Keratinocyte (primary cell): ENCODE measurements around the gene RAB39A. TPM values are rescaled to one million over a fixed set of nuclear protein-coding genes. Genes with fewer than 3 reads are reported as not detected.

Experiments used
- DNase-seq: peaks from one replicate; pipeline ENCODE4 v3.0.0-alpha.2; 2011; ENCODE audit warnings: low read depth, missing footprints, low spot score
- FAIRE-seq: peaks from 2 replicates; lab custom pipeline; 2011; peaks lifted over from hg19 to GRCh38; lab: Jason Lieb, UNC
- H2AFZ ChIP-seq: 2 replicates; pipeline ENCODE4 v1.6.0; 2012; ENCODE audit warnings: low read length, control low read depth, inconsistent platforms; ENCODE audit not compliant: control insufficient read depth
- H3K27ac ChIP-seq: 2 replicates; pipeline ENCODE4 v1.5.1; 2011; ENCODE audit warnings: low read length; ENCODE audit not compliant: control insufficient read depth, insufficient read depth
- H3K27me3 ChIP-seq: 3 replicates; pipeline ENCODE4 v1.6.0; 2011; ENCODE audit warnings: low read length; ENCODE audit not compliant: control insufficient read depth, insufficient read depth; ENCODE audit errors: extremely low read depth
- H3K36me3 ChIP-seq, 2 experiments: 2 replicates in 1 of 2; 3 replicates in 1 of 2; pipeline ENCODE4 v1.5.1; 2011; ENCODE audit warnings: low read length in 2 of 2, mild to moderate bottlenecking in 1 of 2; ENCODE audit not compliant: control insufficient read depth in 2 of 2, insufficient read depth in 2 of 2; ENCODE audit errors: extremely low read depth in 1 of 2
- H3K4me1 ChIP-seq: 3 replicates; pipeline ENCODE4 v1.5.1; 2011; ENCODE audit warnings: low read length; ENCODE audit not compliant: control insufficient read depth, insufficient read depth; ENCODE audit errors: extremely low read depth
- H3K4me2 ChIP-seq: 3 replicates; pipeline ENCODE4 v1.6.0; 2011; ENCODE audit warnings: low read depth, low read length; ENCODE audit not compliant: control insufficient read depth, insufficient read depth; ENCODE audit errors: extremely low read depth
- H3K4me3 ChIP-seq, 3 experiments: fragments of 200-600 bp in 1 of 3; sonication (generic) in 1 of 3; 2 replicates in 2 of 3; 3 replicates in 1 of 3; pipeline ENCODE4 v1.5.1; 2011 to 2016; ENCODE audit warnings: low read length in 3 of 3, mild to moderate bottlenecking in 3 of 3, control low read depth in 2 of 3, inconsistent platforms in 1 of 3, low read depth in 1 of 3, mixed read lengths in 1 of 3, mixed run types in 1 of 3, moderate library complexity in 1 of 3; ENCODE audit not compliant: control insufficient read depth in 2 of 3, insufficient read depth in 2 of 3; ENCODE audit errors: extremely low read depth in 1 of 3
- H3K79me2 ChIP-seq: 2 replicates; pipeline ENCODE4 v1.6.0; 2012; ENCODE audit warnings: low read length; ENCODE audit not compliant: control insufficient read depth, insufficient read depth
- H3K9ac ChIP-seq: 3 replicates; pipeline ENCODE4 v1.6.0; 2011; ENCODE audit warnings: low read length; ENCODE audit not compliant: control insufficient read depth, insufficient read depth; ENCODE audit errors: extremely low read depth
- H3K9me1 ChIP-seq: 3 replicates; pipeline ENCODE4 v1.6.0; 2011; ENCODE audit warnings: low read length; ENCODE audit not compliant: control insufficient read depth, insufficient read depth; ENCODE audit errors: extremely low read depth
- H3K9me3 ChIP-seq: 2 replicates; pipeline ENCODE4 v1.5.1; 2012; ENCODE audit warnings: low read depth, low read length; ENCODE audit not compliant: control insufficient read depth
- H4K20me1 ChIP-seq: 3 replicates; pipeline ENCODE4 v1.6.0; 2011; ENCODE audit warnings: low read length; ENCODE audit not compliant: control insufficient read depth, insufficient read depth; ENCODE audit errors: extremely low read depth
- EZH2 ChIP-seq: IDR thresholded peaks from one replicate; pipeline ENCODE4 v1.6.1; 2012; ENCODE audit warnings: inconsistent platforms, mild to moderate bottlenecking, low read length, moderate library complexity
- dilution Hi-C: fragments of 300-500 bp; cut with MboI; formaldehyde crosslinking; loops from one replicate; pipeline ENCODE4 v1.7.0; 2020; ENCODE audit warnings: low sequenced_read_pairs; ENCODE audit not compliant: extremely low pct_ligation_motif_present
- polyA plus RNA-seq, 5 experiments: library from polyadenylated mRNA; depleted of rRNA in 3 of 5; stranded (reverse) in 3 of 5; stranded (forward) in 1 of 5; unstranded in 1 of 5; fragments of >200 nt; gene quantifications; 1 replicate in 1 of 5; 2 replicates in 3 of 5; 3 replicates in 1 of 5; pipeline versions ENCODE4 v1.2.1 to v1.2.3, GENCODE V29; 2011 to 2012; ENCODE audit warnings: missing spikeins in 2 of 5, low read depth in 1 of 5, low replicate concordance in 1 of 5
- TF ChIP-seq, protein P1 (sequence below), 3 experiments: IDR thresholded peaks in 1 of 3; conservative IDR thresholded peaks in 1 of 3; optimal IDR thresholded peaks in 1 of 3; 2 replicates in 2 of 3; 3 replicates in 1 of 3; pipeline versions ENCODE3 to v1.5.1; 2011; ENCODE audit warnings: low read length in 3 of 3, mild to moderate bottlenecking in 3 of 3, moderate library complexity in 2 of 3, control low read depth in 1 of 3, inconsistent platforms in 1 of 3; ENCODE audit not compliant: insufficient read depth in 2 of 3; ENCODE audit errors: extremely low read depth in 1 of 3

RAB39A gene
- polyA plus RNA-seq, 1 donor (not counting 4 experiments of a cell fraction or from before 2014, with no cell fraction given), result not detected

DNA sequence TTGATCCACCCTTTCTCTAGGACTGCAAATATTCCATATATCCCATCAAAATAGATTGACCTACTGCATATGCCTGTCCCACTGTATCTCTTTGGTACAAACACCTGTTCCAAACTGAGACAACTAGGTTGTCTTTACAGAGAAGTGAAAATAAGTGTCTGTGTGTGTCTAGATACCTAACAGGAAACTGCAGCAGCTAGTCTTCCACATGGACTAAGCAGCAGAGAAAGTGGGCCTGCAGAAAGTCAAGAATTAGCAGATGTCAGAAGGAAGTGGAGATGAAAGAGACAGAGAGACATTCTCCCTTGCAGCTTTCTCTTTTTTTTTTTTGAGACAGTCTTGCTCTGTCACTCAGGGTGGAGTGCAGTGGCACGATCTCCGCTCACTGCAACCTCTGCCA, 3.9 kb upstream of the RAB39A start:
- Histone ChIP-seq H3K9me1 (peaks cover 2% of the 10 kb centered on the region), H3K79me2 (no peaks in the 10 kb centered on the region), H2AFZ (no peak overlapping the region), H3K27me3 (peaks cover 10% of the 10 kb centered on the region), H3K4me2 (no peak overlapping the region), H3K27ac (no peak overlapping the region), H4K20me1 (no peaks in the 10 kb centered on the region), H3K4me3 (no peak overlapping the region), H3K36me3 (no peaks in the 10 kb centered on the region), H3K9ac (no peak overlapping the region), H3K4me1 (peaks cover 3% of the 10 kb centered on the region), H3K9me3 (no peaks in the 10 kb centered on the region)
- FAIRE-seq (no peak), DNase-seq (no peak)
- TF ChIP-seq, protein P1, sequence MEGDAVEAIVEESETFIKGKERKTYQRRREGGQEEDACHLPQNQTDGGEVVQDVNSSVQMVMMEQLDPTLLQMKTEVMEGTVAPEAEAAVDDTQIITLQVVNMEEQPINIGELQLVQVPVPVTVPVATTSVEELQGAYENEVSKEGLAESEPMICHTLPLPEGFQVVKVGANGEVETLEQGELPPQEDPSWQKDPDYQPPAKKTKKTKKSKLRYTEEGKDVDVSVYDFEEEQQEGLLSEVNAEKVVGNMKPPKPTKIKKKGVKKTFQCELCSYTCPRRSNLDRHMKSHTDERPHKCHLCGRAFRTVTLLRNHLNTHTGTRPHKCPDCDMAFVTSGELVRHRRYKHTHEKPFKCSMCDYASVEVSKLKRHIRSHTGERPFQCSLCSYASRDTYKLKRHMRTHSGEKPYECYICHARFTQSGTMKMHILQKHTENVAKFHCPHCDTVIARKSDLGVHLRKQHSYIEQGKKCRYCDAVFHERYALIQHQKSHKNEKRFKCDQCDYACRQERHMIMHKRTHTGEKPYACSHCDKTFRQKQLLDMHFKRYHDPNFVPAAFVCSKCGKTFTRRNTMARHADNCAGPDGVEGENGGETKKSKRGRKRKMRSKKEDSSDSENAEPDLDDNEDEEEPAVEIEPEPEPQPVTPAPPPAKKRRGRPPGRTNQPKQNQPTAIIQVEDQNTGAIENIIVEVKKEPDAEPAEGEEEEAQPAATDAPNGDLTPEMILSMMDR (optimal IDR thresholded peaks at IDR 0.05 in 1 of 3, IDR thresholded peaks at IDR 0.05 in 1 of 3, conservative IDR thresholded peaks at IDR 0.05 in 1 of 3; ENCODE audit: extremely low read depth in 1 of 3, insufficient read depth in 2 of 3, low read length in 3 of 3), result no peak
- no peak for TF ChIP-seq EZH2
- dilution Hi-C loops, result no loop called here

DNA sequence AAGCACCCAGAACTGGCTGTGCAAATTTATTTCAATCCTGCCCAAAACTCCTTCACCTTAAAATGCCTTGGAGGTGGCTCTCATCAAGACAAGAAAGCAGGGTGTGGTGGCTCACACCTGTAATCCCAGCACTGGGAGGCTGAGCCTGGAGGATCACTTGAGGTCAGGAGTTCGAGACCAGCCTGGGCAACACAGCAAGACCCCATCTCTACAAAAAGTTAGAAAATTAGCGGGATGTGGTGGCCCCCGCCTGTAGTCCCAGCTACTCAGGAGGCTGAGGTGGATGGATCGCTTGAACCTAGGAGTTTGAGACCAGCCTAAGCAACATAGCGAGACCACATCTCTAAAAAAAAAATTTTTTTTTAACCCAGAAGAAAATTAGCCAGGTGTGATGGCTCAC, 689 bp upstream of the RAB39A start:
- DNase-seq, result no peak
- Histone ChIP-seq H3K27ac (no peak overlapping the region), H2AFZ (no peak overlapping the region), H3K27me3 (peaks cover 17% of the 10 kb centered on the region), H3K4me2 (peak overlapping the region; percentile 70), H3K9me3 (no peaks in the 10 kb centered on the region), H3K79me2 (no peaks in the 10 kb centered on the region), H3K36me3 (no peaks in the 10 kb centered on the region), H4K20me1 (no peaks in the 10 kb centered on the region), H3K4me3 (peak overlapping the region in 2 of 3 experiments; percentile 32 to 57), H3K9ac (no peak overlapping the region), H3K4me1 (peaks cover 3% of the 10 kb centered on the region), H3K9me1 (peaks cover 2% of the 10 kb centered on the region)
- dilution Hi-C loops, result no loop called here
- TF ChIP-seq EZH2, result no peak
- TF ChIP-seq, protein P1 (optimal IDR thresholded peaks at IDR 0.05 in 1 of 3, IDR thresholded peaks at IDR 0.05 in 1 of 3, conservative IDR thresholded peaks at IDR 0.05 in 1 of 3; ENCODE audit: extremely low read depth in 1 of 3, insufficient read depth in 2 of 3, low read length in 3 of 3), result no peak
- no peak for FAIRE-seq
